ENCODE data around the gene NPAS2. TPM values are rescaled to one million over a fixed set of nuclear protein-coding genes. Genes with fewer than 3 reads are reported as not detected.
A peak's percentile ranks its signal among the peaks of the same experiment; 100 is the strongest.

Gene NPAS2, protein sequence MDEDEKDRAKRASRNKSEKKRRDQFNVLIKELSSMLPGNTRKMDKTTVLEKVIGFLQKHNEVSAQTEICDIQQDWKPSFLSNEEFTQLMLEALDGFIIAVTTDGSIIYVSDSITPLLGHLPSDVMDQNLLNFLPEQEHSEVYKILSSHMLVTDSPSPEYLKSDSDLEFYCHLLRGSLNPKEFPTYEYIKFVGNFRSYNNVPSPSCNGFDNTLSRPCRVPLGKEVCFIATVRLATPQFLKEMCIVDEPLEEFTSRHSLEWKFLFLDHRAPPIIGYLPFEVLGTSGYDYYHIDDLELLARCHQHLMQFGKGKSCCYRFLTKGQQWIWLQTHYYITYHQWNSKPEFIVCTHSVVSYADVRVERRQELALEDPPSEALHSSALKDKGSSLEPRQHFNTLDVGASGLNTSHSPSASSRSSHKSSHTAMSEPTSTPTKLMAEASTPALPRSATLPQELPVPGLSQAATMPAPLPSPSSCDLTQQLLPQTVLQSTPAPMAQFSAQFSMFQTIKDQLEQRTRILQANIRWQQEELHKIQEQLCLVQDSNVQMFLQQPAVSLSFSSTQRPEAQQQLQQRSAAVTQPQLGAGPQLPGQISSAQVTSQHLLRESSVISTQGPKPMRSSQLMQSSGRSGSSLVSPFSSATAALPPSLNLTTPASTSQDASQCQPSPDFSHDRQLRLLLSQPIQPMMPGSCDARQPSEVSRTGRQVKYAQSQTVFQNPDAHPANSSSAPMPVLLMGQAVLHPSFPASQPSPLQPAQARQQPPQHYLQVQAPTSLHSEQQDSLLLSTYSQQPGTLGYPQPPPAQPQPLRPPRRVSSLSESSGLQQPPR
- polyA plus RNA-seq (2011; rRNA removed) (13.5 and 19.3 TPM in 2 replicates), polyA minus RNA-seq (2011; rRNA and poly(A)+ RNA removed) (21.5 TPM in 2 replicates)

GRCh38 chr2:100819370-100820272, at the start of gene NPAS2:
Gene NPAS2 (plus strand): TSS chr2:100820139. CDS start chr2:100904755, 84,616 bp downstream.
- H3K27ac ChIP-seq (ENCODE audit: low read depth, low read length) = peak within 1 kb of the TSS; percentile 61
- H3K9me3 ChIP-seq (ENCODE audit: control insufficient read depth, insufficient read depth, low read length) = no peaks in the 10 kb centered on the region; the same call in 1 of the 2 replicates
- DNase-seq (ENCODE audit: low read depth, low spot score) = no peak
- CTCF ChIA-PET = interaction anchor here (0.6 to 1.4 kb wide), 3 partner anchors 36 to 241 kb away, joined by 3 to 7 read pairs (median 3); no protein-coding TSS in a partner anchor
- no peaks in the 10 kb centered on the region for H3K27me3 ChIP-seq (ENCODE audit: control insufficient read depth, insufficient read depth, low read length)
- TF ChIP-seq, protein P1, sequence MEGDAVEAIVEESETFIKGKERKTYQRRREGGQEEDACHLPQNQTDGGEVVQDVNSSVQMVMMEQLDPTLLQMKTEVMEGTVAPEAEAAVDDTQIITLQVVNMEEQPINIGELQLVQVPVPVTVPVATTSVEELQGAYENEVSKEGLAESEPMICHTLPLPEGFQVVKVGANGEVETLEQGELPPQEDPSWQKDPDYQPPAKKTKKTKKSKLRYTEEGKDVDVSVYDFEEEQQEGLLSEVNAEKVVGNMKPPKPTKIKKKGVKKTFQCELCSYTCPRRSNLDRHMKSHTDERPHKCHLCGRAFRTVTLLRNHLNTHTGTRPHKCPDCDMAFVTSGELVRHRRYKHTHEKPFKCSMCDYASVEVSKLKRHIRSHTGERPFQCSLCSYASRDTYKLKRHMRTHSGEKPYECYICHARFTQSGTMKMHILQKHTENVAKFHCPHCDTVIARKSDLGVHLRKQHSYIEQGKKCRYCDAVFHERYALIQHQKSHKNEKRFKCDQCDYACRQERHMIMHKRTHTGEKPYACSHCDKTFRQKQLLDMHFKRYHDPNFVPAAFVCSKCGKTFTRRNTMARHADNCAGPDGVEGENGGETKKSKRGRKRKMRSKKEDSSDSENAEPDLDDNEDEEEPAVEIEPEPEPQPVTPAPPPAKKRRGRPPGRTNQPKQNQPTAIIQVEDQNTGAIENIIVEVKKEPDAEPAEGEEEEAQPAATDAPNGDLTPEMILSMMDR (IDR thresholded peaks at IDR 0.05; ENCODE audit: low read depth, low read length) = no peak
- POLR2A ChIA-PET = interaction anchor here (0.6 to 1.3 kb wide), 3 partner anchors 68 to 1456 kb away, joined by 3 to 12 read pairs (median 5); no protein-coding TSS in a partner anchor
- peak within 1 kb of the TSS; percentile 84 for H3K4me3 ChIP-seq (ENCODE audit: low read depth, low read length)

DNA sequence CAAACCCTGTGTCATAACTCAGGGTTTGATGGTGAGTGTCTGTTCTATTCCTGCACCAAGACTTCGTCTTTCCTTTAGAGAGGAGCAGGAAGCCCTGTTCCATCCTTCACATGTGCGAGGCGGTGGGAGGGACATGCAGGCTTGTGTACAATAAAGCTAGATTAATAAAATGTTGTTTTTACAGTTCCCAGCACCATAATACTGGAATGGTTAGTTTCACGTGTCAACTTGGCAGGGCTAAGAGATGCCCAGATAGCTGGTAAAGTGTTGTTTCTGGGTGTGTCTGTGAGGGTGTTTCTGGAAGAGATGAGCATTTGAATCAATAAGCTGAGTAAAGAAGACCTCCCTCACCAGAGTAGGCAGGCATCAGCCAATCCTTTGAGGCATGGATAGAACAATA, 48.8 kb upstream of the NPAS2 start:
- POLR2A ChIA-PET = no interaction called here
- H3K27me3 ChIP-seq (ENCODE audit: control insufficient read depth, insufficient read depth, low read length) = no peaks in the 10 kb centered on the region
- CTCF ChIA-PET = no interaction called here
- TF ChIP-seq, protein P1 (IDR thresholded peaks at IDR 0.05; ENCODE audit: low read depth, low read length) = no peak
- H3K4me3 ChIP-seq (ENCODE audit: low read depth, low read length) = no peak overlapping the region
- no peak overlapping the region for H3K27ac ChIP-seq (ENCODE audit: low read depth, low read length)
- H3K9me3 ChIP-seq (ENCODE audit: control insufficient read depth, insufficient read depth, low read length) = no peaks in the 10 kb centered on the region
- no peak for DNase-seq (ENCODE audit: low read depth, low spot score)

GRCh38 chr2:100773538-100773937, 46.4 kb upstream of the NPAS2 start:
- DNase-seq (ENCODE audit: low read depth, low spot score) = no peak
- ChIA-PET POLR2A (no interaction called here), CTCF (no interaction called here)
- Histone ChIP-seq H3K9me3 (ENCODE audit: control insufficient read depth, insufficient read depth, low read length) (no peaks in the 10 kb centered on the region), H3K27ac (ENCODE audit: low read depth, low read length) (no peak overlapping the region), H3K27me3 (ENCODE audit: control insufficient read depth, insufficient read depth, low read length) (no peaks in the 10 kb centered on the region), H3K4me3 (ENCODE audit: low read depth, low read length) (no peak overlapping the region)
- TF ChIP-seq, protein P1 (IDR thresholded peaks at IDR 0.05; ENCODE audit: low read depth, low read length) = no peak

DNA sequence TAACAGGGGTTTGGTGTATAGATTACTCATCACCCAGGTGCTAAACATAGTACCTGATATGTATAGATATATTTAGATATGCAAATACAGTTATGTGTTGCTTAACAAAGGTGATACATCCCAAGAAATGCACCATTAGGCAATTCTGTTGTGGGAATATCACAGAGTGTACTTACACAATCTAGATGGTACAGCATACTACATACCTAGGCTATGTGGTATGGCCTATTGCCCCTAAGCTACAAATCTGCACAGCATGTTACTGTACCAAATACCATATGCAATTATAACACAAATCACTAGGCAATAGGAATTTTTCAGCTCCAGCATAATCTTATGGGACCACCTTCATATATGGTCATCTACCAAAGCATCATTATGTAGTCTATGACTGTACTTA, 43.5 kb upstream of the NPAS2 start:
- TF ChIP-seq, protein P1 (IDR thresholded peaks at IDR 0.05; ENCODE audit: low read depth, low read length) = no peak
- Histone ChIP-seq H3K27ac (ENCODE audit: low read depth, low read length) (no peak overlapping the region), H3K27me3 (ENCODE audit: control insufficient read depth, insufficient read depth, low read length) (no peaks in the 10 kb centered on the region), H3K9me3 (ENCODE audit: control insufficient read depth, insufficient read depth, low read length) (no peaks in the 10 kb centered on the region; the same call in 1 of the 2 replicates), H3K4me3 (ENCODE audit: low read depth, low read length) (no peak overlapping the region)
- DNase-seq (ENCODE audit: low read depth, low spot score) = no peak
- POLR2A ChIA-PET = no interaction called here
- CTCF ChIA-PET = no interaction called here

All from AG04450 (cell line).